ENCODE data around the gene C16orf92. TPM values are rescaled to one million over a fixed set of nuclear protein-coding genes. Genes with fewer than 3 reads are reported as not detected.
"Not testable (repeated sequence)": the region's sequence is repeated elsewhere in the genome, so short reads cannot be mapped to it uniquely, and the experiment has no call there.

C16orf92 gene
- total RNA-seq, 5 donors from 2014 or later (not counting 1 experiment from before 2014, with no cell fraction given), result not detected

DNA sequence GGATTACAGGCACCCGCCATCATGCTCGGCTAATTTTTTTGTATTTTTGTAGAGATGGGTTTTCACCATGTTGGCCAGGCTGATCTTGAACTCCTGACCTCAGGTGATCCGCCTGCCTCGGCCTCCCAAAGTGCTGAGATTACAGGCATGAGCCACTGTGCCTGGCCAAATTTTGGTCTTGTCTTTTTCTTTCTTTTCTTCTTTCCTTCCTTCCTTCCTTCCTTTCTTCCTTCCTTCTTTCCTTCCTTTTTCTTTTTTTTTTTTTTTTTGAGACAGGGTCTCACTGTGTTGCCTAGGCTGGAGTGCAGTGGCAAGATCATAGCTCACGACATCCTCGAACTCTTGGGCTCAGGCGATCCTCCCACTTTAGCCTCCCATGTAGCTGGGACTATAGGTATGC is 7.5 kb upstream of the C16orf92 start:
- ATAC-seq (replicated peaks in 1 of 4); H3K27ac Mint-ChIP-seq; H3K27ac ChIP-seq (ENCODE audit: low read length); H3K4me3 ChIP-seq (ENCODE audit: control insufficient read depth in 1 of 2, extremely low read depth in 1 of 2, low read length in 1 of 2); H3K27me3 Mint-ChIP-seq; H3K9me3 Mint-ChIP-seq; H3K4me3 Mint-ChIP-seq; H3K9me3 ChIP-seq; H3K4me1 Mint-ChIP-seq; DNase-seq; H3K36me3 Mint-ChIP-seq; H3K36me3 ChIP-seq (ENCODE audit: control insufficient read depth in 2 of 2, extremely low read depth in 1 of 2, insufficient read depth in 1 of 2, low read length in 1 of 2); POLR2A ChIA-PET: not testable (repeated sequence)
- Histone ChIP-seq H3K4me1 (ENCODE audit: control insufficient read depth in 1 of 2, extremely low read depth in 1 of 2, insufficient read depth in 2 of 2, low read length in 2 of 2) (peaks cover 1 to 13% of the 10 kb centered on the region in 2 experiments), H3K27me3 (replicated peaks in 1 of 2; ENCODE audit: control insufficient read depth in 2 of 2, extremely low read depth in 1 of 2, insufficient read depth in 2 of 2, low read length in 1 of 2) (peaks cover under 1 to 28% of the 10 kb centered on the region in 2 experiments)
- CTCF ChIA-PET, result interaction anchor here in 1 of 2 donors (0.7 kb wide), 1 partner anchor 477 kb away, joined by 3 read pairs; no protein-coding TSS in a partner anchor
- WGBS (ENCODE audit: insufficient coverage), result no CpG with 5 or more reads among the region's 7 CpGs

GRCh38 chr16:30016555-30017276 is 6.3 kb upstream of the C16orf92 start:
- H3K9me3 Mint-ChIP-seq, result no peaks in the 10 kb centered on the region
- Histone ChIP-seq H3K9me3 (no peaks in the 10 kb centered on the region), H3K4me1 (ENCODE audit: control insufficient read depth in 1 of 2, extremely low read depth in 1 of 2, insufficient read depth in 2 of 2, low read length in 2 of 2) (peaks cover 4 to 15% of the 10 kb centered on the region in 2 experiments), H3K4me3 (ENCODE audit: control insufficient read depth in 1 of 2, extremely low read depth in 1 of 2, low read length in 1 of 2) (no peak overlapping the region), H3K36me3 (ENCODE audit: control insufficient read depth in 2 of 2, extremely low read depth in 1 of 2, insufficient read depth in 1 of 2, low read length in 1 of 2) (no peaks in the 10 kb centered on the region), H3K27me3 (replicated peaks in 1 of 2; ENCODE audit: control insufficient read depth in 2 of 2, extremely low read depth in 1 of 2, insufficient read depth in 2 of 2, low read length in 1 of 2) (peaks cover 0 to 30% of the 10 kb centered on the region in 2 experiments), H3K27ac (ENCODE audit: low read length) (no peak overlapping the region)
- CTCF ChIA-PET, result no interaction called here
- POLR2A ChIA-PET, result interaction anchor here in 1 of 2 donors (0.6 kb wide), 2 partner anchors 37 to 1050 kb away, joined by 8 to 9 read pairs; no protein-coding TSS in a partner anchor
- H3K27me3 Mint-ChIP-seq, result peaks cover 4 to 5% of the 10 kb centered on the region in 2 donors
- WGBS (ENCODE audit: insufficient coverage), result 82% methylated on average over 2 of the region's 8 CpGs
- DNase-seq, result no peak
- no peaks in the 10 kb centered on the region for H3K36me3 Mint-ChIP-seq
- no peak overlapping the region for H3K4me3 Mint-ChIP-seq
- ATAC-seq (replicated peaks in 1 of 4), result no peak
- peaks cover 11 to 16% (median 11%) of the 10 kb centered on the region in 3 donors for H3K4me1 Mint-ChIP-seq
- no peak overlapping the region for H3K27ac Mint-ChIP-seq

GRCh38 chr16:30017277-30017656 is 5.7 kb upstream of the C16orf92 start:
- no peak for DNase-seq
- Histone ChIP-seq H3K36me3 (ENCODE audit: control insufficient read depth in 2 of 2, extremely low read depth in 1 of 2, insufficient read depth in 1 of 2, low read length in 1 of 2) (no peaks in the 10 kb centered on the region), H3K27ac (ENCODE audit: low read length) (no peak overlapping the region), H3K4me3 (ENCODE audit: control insufficient read depth in 1 of 2, extremely low read depth in 1 of 2, low read length in 1 of 2) (no peak overlapping the region), H3K9me3 (no peaks in the 10 kb centered on the region), H3K27me3 (replicated peaks in 1 of 2; ENCODE audit: control insufficient read depth in 2 of 2, extremely low read depth in 1 of 2, insufficient read depth in 2 of 2, low read length in 1 of 2) (peaks cover 0 to 27% of the 10 kb centered on the region in 2 experiments), H3K4me1 (ENCODE audit: control insufficient read depth in 1 of 2, extremely low read depth in 1 of 2, insufficient read depth in 2 of 2, low read length in 2 of 2) (peaks cover 4 to 13% of the 10 kb centered on the region in 2 experiments)
- Mint-ChIP-seq H3K4me1 (peaks cover 6 to 11% (median 9%) of the 10 kb centered on the region in 3 donors), H3K27me3 (no peaks in the 10 kb centered on the region), H3K4me3 (no peak overlapping the region), H3K9me3 (no peaks in the 10 kb centered on the region), H3K36me3 (no peaks in the 10 kb centered on the region), H3K27ac (no peak overlapping the region)
- POLR2A ChIA-PET, result interaction anchor here in 1 of 2 donors (0.7 kb wide), 1 partner anchor 42 kb away, joined by 6 read pairs; no protein-coding TSS in a partner anchor
- CTCF ChIA-PET, result no interaction called here
- no CpG with 5 or more reads among the region's 2 CpGs for WGBS (ENCODE audit: insufficient coverage)
- ATAC-seq (replicated peaks in 1 of 4), result no peak

DNA sequence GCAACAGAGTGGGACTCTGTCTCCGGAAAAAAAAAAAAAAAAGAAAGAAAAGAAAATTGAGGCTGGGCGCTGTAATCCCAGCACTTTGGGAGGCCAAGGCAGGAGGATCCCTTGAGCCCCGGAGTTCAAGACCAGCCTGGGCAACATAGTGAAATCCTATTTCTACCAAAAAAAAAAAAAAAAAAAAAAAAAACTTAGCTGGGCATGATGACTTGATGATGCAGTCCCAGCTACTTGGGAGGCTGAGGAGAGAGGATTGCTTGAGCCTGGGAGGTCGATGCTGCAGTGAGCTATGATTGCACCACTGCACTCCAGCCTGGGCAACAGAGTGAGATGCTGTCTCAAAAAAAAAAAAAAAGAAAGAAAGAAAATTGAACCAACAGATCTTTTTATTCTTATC is 5.1 kb upstream of the C16orf92 start:
- ATAC-seq (replicated peaks in 1 of 4); H3K9me3 Mint-ChIP-seq; H3K27ac ChIP-seq (ENCODE audit: low read length); H3K36me3 ChIP-seq (ENCODE audit: control insufficient read depth in 2 of 2, extremely low read depth in 1 of 2, insufficient read depth in 1 of 2, low read length in 1 of 2); H3K9me3 ChIP-seq; H3K27me3 Mint-ChIP-seq; H3K27ac Mint-ChIP-seq; H3K4me3 Mint-ChIP-seq; H3K4me3 ChIP-seq (ENCODE audit: control insufficient read depth in 1 of 2, extremely low read depth in 1 of 2, low read length in 1 of 2); DNase-seq; H3K36me3 Mint-ChIP-seq; CTCF ChIA-PET: not testable (repeated sequence)
- peaks cover 6 to 11% (median 9%) of the 10 kb centered on the region in 3 donors for H3K4me1 Mint-ChIP-seq
- peaks cover 4 to 13% of the 10 kb centered on the region in 2 experiments for H3K4me1 ChIP-seq (ENCODE audit: control insufficient read depth in 1 of 2, extremely low read depth in 1 of 2, insufficient read depth in 2 of 2, low read length in 2 of 2)
- POLR2A ChIA-PET, result interaction anchor here in 1 of 2 donors (0.7 kb wide), 2 partner anchors 42 to 317 kb away, joined by 4 to 6 read pairs; no protein-coding TSS in a partner anchor
- peaks cover 0 to 21% of the 10 kb centered on the region in 2 experiments for H3K27me3 ChIP-seq (replicated peaks in 1 of 2; ENCODE audit: control insufficient read depth in 2 of 2, extremely low read depth in 1 of 2, insufficient read depth in 2 of 2, low read length in 1 of 2)
- WGBS (ENCODE audit: insufficient coverage), result no CpG with 5 or more reads among the region's 4 CpGs

DNA sequence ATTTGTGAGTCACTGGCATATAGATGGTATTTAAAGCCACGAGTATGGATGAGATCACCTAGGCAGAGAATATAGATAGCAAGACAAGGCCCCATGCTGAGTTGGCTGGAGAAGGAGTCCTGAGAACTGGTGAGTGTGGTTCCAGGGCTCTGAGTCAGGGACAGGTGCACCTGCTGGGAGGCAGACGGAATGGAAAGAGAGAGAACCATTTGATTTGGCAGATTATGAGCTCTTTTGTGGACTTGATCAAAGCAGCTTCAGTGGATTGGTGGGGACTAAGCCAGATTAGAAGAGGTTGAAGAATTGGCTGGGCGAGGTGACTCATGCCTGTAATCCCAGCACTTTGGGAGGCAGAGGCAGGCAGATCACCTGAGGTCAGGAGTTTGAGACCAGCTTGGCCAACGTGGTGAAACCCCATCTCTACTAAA is 4.3 kb upstream of the C16orf92 start:
- H3K27me3 Mint-ChIP-seq, result no peaks in the 10 kb centered on the region
- ChIA-PET POLR2A (no interaction called here), CTCF (no interaction called here)
- Histone ChIP-seq H3K27me3 (replicated peaks in 1 of 2; ENCODE audit: control insufficient read depth in 2 of 2, extremely low read depth in 1 of 2, insufficient read depth in 2 of 2, low read length in 1 of 2) (peaks cover 0 to 23% of the 10 kb centered on the region in 2 experiments), H3K36me3 (ENCODE audit: control insufficient read depth in 2 of 2, extremely low read depth in 1 of 2, insufficient read depth in 1 of 2, low read length in 1 of 2) (no peaks in the 10 kb centered on the region), H3K9me3 (no peaks in the 10 kb centered on the region), H3K4me3 (ENCODE audit: control insufficient read depth in 1 of 2, extremely low read depth in 1 of 2, low read length in 1 of 2) (no peak overlapping the region), H3K4me1 (ENCODE audit: control insufficient read depth in 1 of 2, extremely low read depth in 1 of 2, insufficient read depth in 2 of 2, low read length in 2 of 2) (peaks cover 4 to 13% of the 10 kb centered on the region in 2 experiments), H3K27ac (ENCODE audit: low read length) (no peak overlapping the region)
- H3K4me3 Mint-ChIP-seq, result peak overlapping the region in 1 of 3 donors; percentile 9
- no peak for ATAC-seq (replicated peaks in 1 of 4)
- 53% methylated on average over 2 of the region's 4 CpGs for WGBS (ENCODE audit: insufficient coverage)
- H3K4me1 Mint-ChIP-seq, result peaks cover 6 to 11% (median 9%) of the 10 kb centered on the region in 3 donors
- H3K9me3 Mint-ChIP-seq, result no peaks in the 10 kb centered on the region
- H3K27ac Mint-ChIP-seq, result no peak overlapping the region
- DNase-seq, result no peak
- no peaks in the 10 kb centered on the region for H3K36me3 Mint-ChIP-seq

- Histone ChIP-seq H3K4me3 (ENCODE audit: control insufficient read depth in 1 of 2, extremely low read depth in 1 of 2, low read length in 1 of 2) (no peak overlapping the region), H3K9me3 (no peaks in the 10 kb centered on the region), H3K4me1 (ENCODE audit: control insufficient read depth in 1 of 2, extremely low read depth in 1 of 2, insufficient read depth in 2 of 2, low read length in 2 of 2) (peaks cover 4 to 15% of the 10 kb centered on the region in 2 experiments), H3K36me3 (ENCODE audit: control insufficient read depth in 2 of 2, extremely low read depth in 1 of 2, insufficient read depth in 1 of 2, low read length in 1 of 2) (no peaks in the 10 kb centered on the region), H3K27me3 (replicated peaks in 1 of 2; ENCODE audit: control insufficient read depth in 2 of 2, extremely low read depth in 1 of 2, insufficient read depth in 2 of 2, low read length in 1 of 2) (peaks cover 0 to 67% of the 10 kb centered on the region in 2 experiments), H3K27ac (ENCODE audit: low read length) (no peak overlapping the region)
- H3K4me3 Mint-ChIP-seq, result no peak overlapping the region
- no peak overlapping the region for H3K27ac Mint-ChIP-seq
- no peaks in the 10 kb centered on the region for H3K36me3 Mint-ChIP-seq
- peaks cover 18 to 31% of the 10 kb centered on the region in 2 donors for H3K27me3 Mint-ChIP-seq
- ChIA-PET CTCF (no interaction called here), POLR2A (no interaction called here)
- H3K4me1 Mint-ChIP-seq, result peaks cover 8 to 11% (median 9%) of the 10 kb centered on the region in 3 donors
- no peaks in the 10 kb centered on the region for H3K9me3 Mint-ChIP-seq
- DNase-seq (no peak), ATAC-seq (replicated peaks in 1 of 4) (no peak)
- 87% methylated on average over 10 of the region's 11 CpGs for WGBS (ENCODE audit: insufficient coverage)
Observed at GRCh38 chr16:30023586-30023985, 588 bp downstream of the C16orf92 start.

Measured in T-cell (primary cell).